Activated naive CD4-positive, alpha-beta T cell treated with anti-CD3 and anti-CD28 coated beads, Interleukin-2, amount 50 U/mL, for 24 hours (primary cell): ENCODE results near the gene ARMH2.

Experiments
- H3K27ac Mint-ChIP-seq: one replicate; pipeline ENCODE4 v1.8.0; 2021; ENCODE audit warnings: mild to moderate bottlenecking, mixed read lengths
- H3K27me3 Mint-ChIP-seq: one replicate; pipeline ENCODE4 v1.8.0; 2021; ENCODE audit warnings: mixed read lengths
- H3K36me3 Mint-ChIP-seq: one replicate; pipeline ENCODE4 v1.8.0; 2021; ENCODE audit warnings: mixed read lengths
- H3K4me1 Mint-ChIP-seq: one replicate; pipeline ENCODE4 v1.8.0; 2021; ENCODE audit warnings: mixed read lengths
- H3K4me3 Mint-ChIP-seq: one replicate; pipeline ENCODE4 v1.8.0; 2021; ENCODE audit warnings: mild to moderate bottlenecking, mixed read lengths
- H3K9me3 Mint-ChIP-seq: one replicate; pipeline ENCODE4 v1.8.0; 2021; ENCODE audit warnings: mixed read lengths

Gene ARMH2

DNA sequence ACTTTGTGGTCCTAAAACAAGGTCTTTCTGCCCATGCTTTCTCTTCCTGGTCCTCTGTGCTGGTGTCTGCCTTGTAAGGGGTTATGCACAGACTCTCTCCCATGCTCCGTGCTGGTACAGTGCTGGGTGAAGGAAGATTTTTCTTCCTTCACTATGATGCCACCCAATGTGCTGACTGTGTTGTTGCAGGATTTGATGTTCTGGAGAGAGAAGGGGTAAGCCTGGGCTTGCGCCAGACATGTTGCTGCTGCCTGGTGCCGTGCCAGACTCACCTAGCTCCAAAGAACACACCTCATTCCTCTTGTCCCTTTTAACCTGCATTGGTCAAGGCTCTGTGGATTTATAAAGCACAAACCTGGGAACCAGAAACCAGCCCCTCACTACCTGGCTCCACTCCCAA is 28.4 kb upstream of the ARMH2 start:
- H3K27ac Mint-ChIP-seq: peak overlapping the region; percentile 91
- H3K9me3 Mint-ChIP-seq: no peaks in the 10 kb centered on the region
- no peaks in the 10 kb centered on the region for H3K27me3 Mint-ChIP-seq
- H3K4me3 Mint-ChIP-seq: no peak overlapping the region
- H3K4me1 Mint-ChIP-seq: peaks cover 40% of the 10 kb centered on the region
- peaks cover 8% of the 10 kb centered on the region for H3K36me3 Mint-ChIP-seq

DNA sequence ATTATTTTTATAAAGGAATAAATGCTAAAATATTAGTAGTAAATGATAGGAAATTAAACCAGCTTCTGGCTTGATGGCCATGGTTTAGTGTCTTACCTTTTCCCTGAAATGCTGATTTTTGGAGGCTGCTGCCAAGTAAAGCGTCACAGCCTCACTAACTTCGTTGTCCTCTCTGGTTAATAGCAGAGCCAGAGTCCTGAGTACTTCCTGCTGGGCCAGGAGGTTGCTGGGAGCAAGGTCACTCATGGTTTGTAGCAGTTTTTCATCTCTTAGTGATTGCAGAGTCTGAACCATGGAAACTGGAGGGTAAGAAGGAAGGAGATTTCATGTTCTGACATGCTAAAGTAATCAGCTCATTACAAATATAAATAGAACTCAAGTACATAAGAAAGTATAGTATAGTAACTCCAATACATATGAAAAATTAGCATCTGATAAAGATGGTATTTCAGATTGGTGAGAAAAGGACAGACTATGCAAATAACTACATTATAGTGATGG is 26.5 kb upstream of the ARMH2 start:
- Mint-ChIP-seq H3K27ac (peak overlapping the region; percentile 92), H3K27me3 (no peaks in the 10 kb centered on the region), H3K4me1 (peaks cover 35% of the 10 kb centered on the region), H3K9me3 (no peaks in the 10 kb centered on the region), H3K4me3 (no peak overlapping the region), H3K36me3 (peaks cover 10% of the 10 kb centered on the region)

DNA sequence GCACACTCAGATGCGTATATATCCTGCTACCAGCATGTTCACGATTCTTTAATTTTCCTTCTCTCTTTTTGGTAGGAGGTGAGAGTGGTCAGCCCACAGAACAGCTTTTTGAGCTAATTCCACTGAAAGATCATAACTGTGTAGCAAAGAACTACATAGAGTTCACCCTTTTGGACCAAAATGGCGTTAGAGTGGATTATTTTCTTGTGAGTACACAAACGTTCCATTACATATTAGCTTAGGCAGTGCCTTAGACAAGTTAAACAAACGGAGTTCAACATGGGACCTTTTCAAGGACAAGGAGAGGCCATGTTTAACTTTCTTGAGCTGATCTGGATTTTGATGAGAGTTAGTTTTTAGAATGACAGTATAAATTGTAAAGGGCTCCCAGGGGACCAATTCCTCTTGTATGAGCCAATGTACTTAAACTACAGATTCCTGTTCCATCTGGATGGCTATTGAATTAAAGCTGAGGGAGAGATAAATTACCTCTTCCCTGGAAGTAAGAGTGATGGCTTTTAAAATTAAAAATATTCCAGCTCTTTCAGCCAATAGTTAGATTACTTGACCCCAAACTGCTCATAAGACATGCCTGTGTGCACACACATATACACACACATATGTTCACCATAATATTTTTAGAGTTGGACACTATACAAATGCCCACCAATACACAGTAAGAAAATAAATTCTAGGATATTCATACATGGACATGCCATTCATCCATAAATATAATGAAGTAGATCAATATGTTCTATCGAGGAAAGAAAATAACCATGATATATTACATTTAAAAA is 25.6 kb upstream of the ARMH2 start:
- Mint-ChIP-seq H3K27me3 (no peaks in the 10 kb centered on the region), H3K27ac (peak overlapping the region; percentile 96), H3K4me3 (peak overlapping the region; percentile 4), H3K36me3 (peaks cover 10% of the 10 kb centered on the region), H3K9me3 (no peaks in the 10 kb centered on the region), H3K4me1 (peaks cover 35% of the 10 kb centered on the region)

DNA sequence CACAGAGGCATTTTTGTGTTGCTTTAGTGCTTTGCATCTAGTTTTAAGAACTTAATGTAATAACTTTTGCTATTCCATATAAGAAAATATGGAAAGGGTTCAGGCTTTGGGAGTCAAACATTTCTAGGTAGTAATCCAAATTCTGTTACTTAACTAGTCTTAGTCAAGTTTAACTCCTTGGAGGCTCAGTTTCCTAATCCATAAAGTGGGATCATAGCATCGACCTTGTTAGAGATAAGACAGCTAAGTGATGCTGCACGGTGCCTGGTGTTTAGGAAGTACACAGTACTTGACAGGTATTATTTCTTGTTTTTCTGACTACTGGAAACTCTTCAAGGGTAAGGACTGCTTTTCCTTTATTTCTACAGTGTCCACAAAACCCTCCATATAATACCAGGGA is 24.5 kb upstream of the ARMH2 start:
- peaks cover 30% of the 10 kb centered on the region for H3K4me1 Mint-ChIP-seq

DNA sequence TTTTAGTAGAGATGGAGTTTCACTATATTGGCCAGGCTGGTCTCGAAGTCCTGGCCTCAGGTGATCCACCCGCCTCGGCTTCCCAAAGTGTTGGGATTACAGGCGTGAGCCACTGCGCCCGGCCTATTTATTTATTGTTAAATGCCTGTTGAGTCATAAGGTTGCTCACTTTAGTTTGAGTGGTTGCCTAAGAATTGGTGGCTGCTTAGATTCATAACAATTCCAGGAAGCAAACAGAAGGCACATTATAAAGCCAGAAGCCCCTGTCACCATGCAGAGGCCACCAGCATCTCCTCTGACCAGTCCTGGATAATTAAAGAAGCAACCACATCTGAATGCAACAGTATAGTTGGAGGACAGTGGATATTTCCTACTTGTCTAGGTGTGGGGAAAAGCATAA is 24.0 kb upstream of the ARMH2 start:
- H3K4me3 Mint-ChIP-seq: no peak overlapping the region
- H3K27me3 Mint-ChIP-seq: no peaks in the 10 kb centered on the region
- peak overlapping the region; percentile 65 for H3K27ac Mint-ChIP-seq
- peaks cover 26% of the 10 kb centered on the region for H3K4me1 Mint-ChIP-seq
- H3K36me3 Mint-ChIP-seq: peaks cover 15% of the 10 kb centered on the region
- H3K9me3 Mint-ChIP-seq: no peaks in the 10 kb centered on the region

More for the DNA sequence above, 24.5 kb upstream of the ARMH2 start:
- Mint-ChIP-seq H3K4me3 (no peak overlapping the region), H3K36me3 (peaks cover 14% of the 10 kb centered on the region), H3K27ac (peak overlapping the region; percentile 65), H3K9me3 (no peaks in the 10 kb centered on the region), H3K27me3 (no peaks in the 10 kb centered on the region)

DNA sequence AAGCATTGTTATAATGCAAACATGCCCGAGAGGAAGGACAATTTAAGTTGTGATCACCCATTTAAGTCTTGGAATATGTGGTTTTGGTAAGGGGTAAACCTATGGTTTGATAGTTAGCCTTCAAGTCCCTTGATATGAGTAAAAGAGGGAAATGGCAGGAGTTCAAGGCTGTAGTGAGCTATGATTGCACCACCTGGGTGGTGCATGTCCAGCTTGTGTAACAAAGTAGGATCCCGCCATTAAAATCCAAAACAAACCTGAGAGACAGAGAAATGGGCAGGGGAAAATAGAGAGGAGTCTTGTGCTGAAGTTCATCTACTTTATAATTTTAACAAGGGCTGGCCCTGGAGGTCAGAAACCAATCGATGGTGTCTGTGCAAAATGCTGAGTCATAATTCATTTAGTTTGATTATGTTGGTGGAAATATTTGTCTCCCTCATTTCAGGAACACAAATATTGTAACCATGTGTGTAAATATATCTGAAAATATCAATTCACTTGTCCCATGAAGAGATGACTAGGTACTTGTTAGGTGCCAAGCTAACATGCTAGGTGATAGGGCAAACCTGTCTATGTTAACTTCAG is 23.2 kb upstream of the ARMH2 start:
- Mint-ChIP-seq H3K9me3 (no peaks in the 10 kb centered on the region), H3K27me3 (no peaks in the 10 kb centered on the region), H3K36me3 (peaks cover 12% of the 10 kb centered on the region), H3K27ac (peak overlapping the region; percentile 85), H3K4me1 (peaks cover 19% of the 10 kb centered on the region), H3K4me3 (no peak overlapping the region)

DNA sequence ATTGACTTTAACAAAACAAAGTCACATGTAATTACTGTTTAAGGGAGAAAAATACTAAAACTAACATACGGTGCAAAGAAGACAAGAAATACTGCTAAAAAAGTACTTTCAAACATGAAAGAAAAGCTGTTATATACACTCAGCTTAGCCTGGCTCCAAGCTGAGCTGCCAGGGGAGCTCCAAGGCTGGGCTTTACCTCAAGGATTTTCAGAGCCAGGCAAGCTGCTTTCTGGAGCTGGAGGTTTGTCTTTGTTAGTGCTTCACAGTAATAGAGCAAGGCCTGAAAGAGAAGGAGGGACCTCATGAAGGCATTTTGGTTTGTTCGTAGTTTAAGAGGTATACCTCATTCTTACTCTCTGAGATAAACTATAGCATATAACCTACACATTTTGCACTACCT is 19.6 kb upstream of the ARMH2 start:
- Mint-ChIP-seq H3K9me3 (no peaks in the 10 kb centered on the region), H3K4me1 (peaks cover 7% of the 10 kb centered on the region), H3K36me3 (peaks cover 7% of the 10 kb centered on the region), H3K27ac (peak overlapping the region; percentile 51), H3K4me3 (no peak overlapping the region), H3K27me3 (no peaks in the 10 kb centered on the region)

DNA sequence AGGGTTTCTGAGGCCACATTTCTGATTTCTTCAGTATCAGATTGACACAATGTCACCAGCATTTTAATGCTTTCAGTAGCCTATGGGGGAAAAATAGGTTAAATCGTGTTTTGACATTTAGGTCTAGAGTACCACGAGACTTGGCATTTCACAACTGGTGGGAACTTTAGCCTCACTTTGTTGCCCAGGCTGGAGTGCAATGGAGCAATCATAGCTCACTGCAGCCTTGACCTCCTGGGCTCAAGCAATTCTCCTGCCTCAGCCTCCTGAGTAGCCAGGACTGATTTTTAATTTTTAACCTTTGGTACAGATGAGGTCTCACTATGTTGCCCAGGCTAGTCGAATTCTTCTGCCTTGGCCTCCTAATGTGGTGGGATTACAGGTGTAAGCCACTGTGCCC is 11.0 kb upstream of the ARMH2 start:
- no peak overlapping the region for H3K4me3 Mint-ChIP-seq
- no peaks in the 10 kb centered on the region for H3K9me3 Mint-ChIP-seq
- no peaks in the 10 kb centered on the region for H3K27me3 Mint-ChIP-seq
- peak overlapping the region; percentile 81 for H3K27ac Mint-ChIP-seq
- peaks cover 4% of the 10 kb centered on the region for H3K36me3 Mint-ChIP-seq
- no peaks in the 10 kb centered on the region for H3K4me1 Mint-ChIP-seq

DNA sequence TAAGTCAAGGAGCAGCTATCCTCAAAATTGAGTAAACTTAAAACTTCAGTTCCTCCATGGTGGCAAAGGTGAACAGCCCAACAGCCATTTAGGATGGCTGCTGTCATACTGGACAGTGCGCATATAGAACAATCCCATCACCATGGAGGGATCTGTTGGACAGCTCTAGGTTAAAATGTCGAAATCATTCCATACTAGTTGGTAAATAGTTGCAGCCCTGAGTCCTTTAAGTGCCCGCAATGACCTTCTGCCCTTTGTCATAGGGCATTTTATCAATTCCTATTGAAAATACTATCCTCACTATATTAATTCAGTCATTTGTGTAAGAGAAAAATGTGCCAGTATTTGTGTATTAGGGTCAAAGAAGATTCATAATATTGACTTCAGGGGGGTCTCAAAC is 8.9 kb upstream of the ARMH2 start:
- Mint-ChIP-seq H3K4me1 (no peaks in the 10 kb centered on the region), H3K27ac (peak overlapping the region; percentile 77), H3K4me3 (no peak overlapping the region), H3K36me3 (peaks cover 6% of the 10 kb centered on the region), H3K9me3 (no peaks in the 10 kb centered on the region), H3K27me3 (no peaks in the 10 kb centered on the region)

DNA sequence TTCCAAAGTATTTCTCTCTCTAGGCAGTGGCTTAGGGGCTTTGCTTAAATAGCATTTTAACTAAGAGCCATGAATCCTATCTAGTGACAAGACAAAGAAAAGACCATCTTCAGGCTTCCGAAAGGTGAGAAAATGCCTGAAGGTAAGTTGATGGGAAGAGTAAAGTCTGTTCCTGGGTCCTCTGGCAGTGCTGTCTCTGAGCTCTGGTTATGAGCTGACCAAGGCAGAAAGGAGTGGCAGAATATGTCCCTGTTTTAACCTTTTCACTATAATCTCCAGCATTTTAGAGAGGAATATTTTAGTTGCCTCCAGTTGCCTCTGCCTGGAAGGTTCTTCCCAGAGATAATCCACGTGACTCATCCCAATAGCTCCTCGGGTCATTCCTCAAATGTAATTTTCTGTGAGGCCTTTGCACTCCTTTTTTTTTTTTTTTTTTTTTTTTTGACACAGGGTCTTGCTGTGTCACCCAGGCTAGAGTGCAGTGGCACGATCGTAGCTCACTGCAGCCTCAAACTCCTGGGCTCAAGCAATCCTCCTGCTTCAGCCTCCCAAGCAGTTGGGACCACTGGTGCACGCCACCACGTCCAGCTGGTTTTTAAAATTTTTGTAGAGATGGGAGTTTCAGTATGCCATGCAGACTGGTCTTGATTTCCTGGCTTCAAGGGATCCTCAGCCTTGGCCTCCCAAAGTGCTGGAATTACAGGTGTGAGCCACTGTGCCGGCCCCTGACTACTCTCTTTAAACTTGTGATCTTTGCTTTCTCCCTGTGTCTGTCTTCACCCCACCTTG is 3.7 kb upstream of the ARMH2 start:
- no peak overlapping the region for H3K4me3 Mint-ChIP-seq
- peak overlapping the region; percentile 96 for H3K27ac Mint-ChIP-seq
- H3K9me3 Mint-ChIP-seq: no peaks in the 10 kb centered on the region
- peaks cover 16% of the 10 kb centered on the region for H3K4me1 Mint-ChIP-seq
- H3K27me3 Mint-ChIP-seq: no peaks in the 10 kb centered on the region
- H3K36me3 Mint-ChIP-seq: peaks cover 3% of the 10 kb centered on the region

DNA sequence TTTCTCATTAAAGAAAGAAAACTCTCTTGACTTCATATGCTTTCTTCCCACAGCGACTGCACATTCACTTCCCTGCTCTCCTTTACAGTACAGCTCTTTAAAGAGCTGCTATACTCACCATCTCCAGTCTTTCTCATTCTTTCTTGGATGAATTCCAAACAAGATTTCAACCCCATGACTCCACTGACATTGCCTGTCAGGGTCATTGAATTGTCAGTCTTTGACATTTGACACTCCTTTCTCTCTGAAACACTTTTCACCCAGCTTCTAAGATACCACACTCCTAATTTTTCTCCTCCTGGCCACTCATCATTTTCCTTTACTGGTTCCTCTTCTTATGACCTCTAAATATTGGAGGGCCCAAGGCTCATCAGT is 811 bp upstream of the ARMH2 start:
- H3K9me3 Mint-ChIP-seq: peaks cover 4% of the 10 kb centered on the region
- H3K27ac Mint-ChIP-seq: peak overlapping the region; percentile 15
- H3K27me3 Mint-ChIP-seq: no peaks in the 10 kb centered on the region
- no peak overlapping the region for H3K4me3 Mint-ChIP-seq
- H3K36me3 Mint-ChIP-seq: peaks cover 8% of the 10 kb centered on the region
- H3K4me1 Mint-ChIP-seq: peaks cover 24% of the 10 kb centered on the region

DNA sequence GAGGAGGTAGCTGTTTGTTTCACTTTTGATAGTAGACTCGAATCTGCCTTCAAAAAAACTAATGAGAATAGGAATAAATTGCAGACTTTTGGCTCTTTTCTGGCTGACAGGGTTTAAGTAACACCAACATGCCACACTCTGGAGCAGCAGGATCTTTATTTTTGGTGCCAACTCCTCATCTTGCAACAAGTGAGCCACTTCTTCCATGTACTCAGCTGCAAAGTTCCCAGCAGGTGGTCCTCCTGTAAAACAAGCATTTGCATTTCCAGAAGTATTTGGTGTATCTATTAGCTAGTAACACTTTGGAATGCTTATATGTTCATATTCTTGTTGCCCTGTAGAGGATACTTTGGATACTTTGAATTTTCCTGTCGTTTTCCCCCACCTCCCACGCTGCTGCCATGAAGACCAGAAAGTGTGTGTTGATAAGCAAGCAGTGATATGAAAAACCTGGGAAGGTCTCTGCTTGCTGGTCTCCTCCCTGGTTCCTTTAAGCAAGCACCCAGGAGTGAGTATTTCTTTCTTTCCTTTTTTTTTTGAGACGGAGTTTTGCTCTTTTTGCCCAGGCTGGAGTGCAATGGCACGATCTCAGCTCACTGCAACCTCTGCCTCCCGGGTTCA is 1.0 kb downstream of the ARMH2 start:
- H3K27me3 Mint-ChIP-seq: no peaks in the 10 kb centered on the region
- peaks cover 24% of the 10 kb centered on the region for H3K4me1 Mint-ChIP-seq
- no peak overlapping the region for H3K4me3 Mint-ChIP-seq
- peak overlapping the region; percentile 41 for H3K27ac Mint-ChIP-seq
- H3K9me3 Mint-ChIP-seq: peaks cover 4% of the 10 kb centered on the region
- H3K36me3 Mint-ChIP-seq: peaks cover 6% of the 10 kb centered on the region

DNA sequence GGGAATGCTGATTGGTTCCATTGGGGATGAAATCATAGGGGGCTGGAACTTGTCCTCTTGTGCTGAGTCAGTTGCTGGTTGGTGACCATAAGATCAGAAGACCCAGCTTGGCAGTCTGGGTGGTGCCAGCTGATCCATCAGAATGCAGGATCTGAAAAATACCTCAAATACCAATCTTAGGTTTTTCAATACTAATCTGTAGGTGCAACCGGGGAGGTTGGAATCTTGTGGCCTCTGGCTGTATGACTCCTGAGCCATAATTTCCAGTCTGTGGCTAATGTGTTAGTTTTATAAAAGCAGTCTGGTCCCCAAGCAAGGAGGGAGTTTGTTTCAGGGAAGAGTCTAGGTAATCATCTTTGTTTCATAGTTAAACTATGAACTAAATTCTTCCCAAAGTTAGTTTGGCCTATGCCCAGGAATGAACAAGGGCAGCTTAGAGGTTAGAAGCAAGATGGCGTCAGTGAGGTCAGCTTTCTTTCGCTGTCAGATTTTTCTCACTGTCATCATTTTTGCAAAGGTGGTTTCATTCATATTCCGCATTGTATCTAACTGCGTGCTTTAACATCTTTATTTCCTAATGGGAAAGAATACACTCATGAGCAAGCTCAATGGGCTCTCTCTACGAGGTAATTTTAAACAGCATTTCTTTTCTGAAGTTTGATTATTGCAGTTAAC is 2.0 kb downstream of the ARMH2 start:
- Mint-ChIP-seq H3K27ac (peak overlapping the region; percentile 47), H3K27me3 (no peaks in the 10 kb centered on the region), H3K36me3 (peaks cover 6% of the 10 kb centered on the region), H3K4me3 (no peak overlapping the region), H3K9me3 (peaks cover 4% of the 10 kb centered on the region), H3K4me1 (peaks cover 24% of the 10 kb centered on the region)

DNA sequence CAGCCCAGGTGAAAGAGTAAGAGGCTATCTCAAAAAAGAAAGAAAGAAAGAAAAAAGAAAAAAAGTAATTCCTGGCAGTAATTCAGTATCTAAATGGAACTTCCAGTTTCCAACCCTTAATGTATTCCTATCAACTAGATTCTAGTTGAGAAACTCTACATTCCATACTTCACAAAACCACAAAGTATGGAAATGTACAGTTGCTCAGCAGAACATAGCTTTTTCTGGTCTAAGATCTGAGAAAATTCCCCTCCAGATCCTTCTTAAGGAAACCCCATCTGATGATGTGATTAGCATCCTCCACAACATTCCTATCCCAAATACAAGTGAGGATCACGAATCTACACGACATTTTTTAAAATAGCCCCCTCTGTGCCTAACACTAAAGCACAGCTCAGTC is 3.6 kb downstream of the ARMH2 start:
- Mint-ChIP-seq H3K4me1 (peaks cover 20% of the 10 kb centered on the region), H3K4me3 (no peak overlapping the region), H3K27ac (peak overlapping the region; percentile 39), H3K27me3 (no peaks in the 10 kb centered on the region), H3K9me3 (peaks cover 4% of the 10 kb centered on the region), H3K36me3 (peaks cover 4% of the 10 kb centered on the region)

DNA sequence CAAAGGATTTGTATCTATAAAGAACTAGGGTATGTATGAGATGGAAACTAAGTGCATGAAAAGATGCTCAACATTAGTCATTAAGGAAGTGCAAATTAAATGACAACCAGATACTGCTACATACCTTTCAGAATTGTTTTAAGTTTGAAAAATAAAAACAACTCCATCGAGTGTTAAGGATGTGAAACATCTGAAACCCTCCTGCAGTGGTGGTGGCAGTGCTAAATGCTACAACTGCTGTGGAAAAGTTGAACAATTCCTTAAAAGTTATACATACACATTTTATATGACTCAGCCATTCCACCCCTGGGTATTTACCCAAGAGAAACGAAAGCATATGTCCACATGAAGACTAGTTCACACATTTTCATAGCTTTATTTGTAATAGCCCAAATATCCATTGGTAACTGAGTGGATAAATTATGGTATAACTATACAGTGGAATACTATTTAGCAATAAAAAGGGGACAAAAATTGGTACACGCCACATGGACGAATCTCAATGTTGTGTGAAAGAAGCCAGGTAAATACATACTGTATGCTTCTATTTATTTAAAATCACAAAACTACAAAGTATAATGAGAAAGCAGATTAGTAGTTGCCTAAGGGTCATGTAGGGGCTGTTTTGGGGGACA is 10.6 kb downstream of the ARMH2 start:
- Mint-ChIP-seq H3K9me3 (peaks cover 4% of the 10 kb centered on the region), H3K4me3 (peak overlapping the region; percentile 54), H3K27ac (peak overlapping the region; percentile 92), H3K4me1 (peaks cover 18% of the 10 kb centered on the region), H3K36me3 (peaks cover 11% of the 10 kb centered on the region), H3K27me3 (no peaks in the 10 kb centered on the region)
